GM21786 (cell line): ENCODE measurements around the gene EVX2.

Experiments used
- ATAC-seq: cut with Tn5 transposase; IDR thresholded peaks from one replicate; pipeline ENCODE4 v1.9.1; 2021; ENCODE audit not compliant: unreplicated experiment

The EVX2 gene

GRCh38 chr2:176066645-176067588, 16.8 kb downstream of the EVX2 start:
- no peak for ATAC-seq

GRCh38 chr2:176063958-176064357, 19.8 kb downstream of the EVX2 start:
- ATAC-seq: no peak

GRCh38 chr2:176056406-176056805, 27.4 kb downstream of the EVX2 start:
- no peak for ATAC-seq

- ATAC-seq: no peak
These were observed 44.4 kb downstream of the EVX2 start for GRCh38 chr2:176039375-176039774.

GRCh38 chr2:176038694-176039093, 45.1 kb downstream of the EVX2 start:
- no peak for ATAC-seq

GRCh38 chr2:176035013-176035691, 48.6 kb downstream of the EVX2 start:
- ATAC-seq: no peak

- ATAC-seq: no peak
These were observed 56.0 kb downstream of the EVX2 start for GRCh38 chr2:176027806-176028205.
